ENCODE data around the gene GALNT17. TPM values are rescaled to one million over a fixed set of nuclear protein-coding genes. Genes with fewer than 3 reads are reported as not detected.

The GALNT17 gene
- polyA plus RNA-seq, 1 experiment: not detected

GRCh38 chr7:71563276-71563675 is 431.3 kb downstream of the GALNT17 start:
- ChIA-PET POLR2A (no interaction called here), CTCF (no interaction called here)
- H3K27ac ChIP-seq (ENCODE audit: low read depth, low read length): no peak overlapping the region
- no peak for DNase-seq (ENCODE audit: low read depth, low spot score)
- peaks cover 57% of the 10 kb centered on the region for H3K9me3 ChIP-seq (ENCODE audit: control insufficient read depth, insufficient read depth, low read length)
- no peaks in the 10 kb centered on the region for H3K27me3 ChIP-seq (ENCODE audit: control insufficient read depth, insufficient read depth, low read length)
- TF ChIP-seq CTCF (IDR thresholded peaks at IDR 0.05; ENCODE audit: low read depth, low read length): no peak
- no peak overlapping the region for H3K4me3 ChIP-seq (ENCODE audit: low read depth, low read length)

- DNase-seq (ENCODE audit: low read depth, low spot score): no peak
- Histone ChIP-seq H3K4me3 (ENCODE audit: low read depth, low read length) (no peak overlapping the region), H3K27ac (ENCODE audit: low read depth, low read length) (no peak overlapping the region), H3K27me3 (ENCODE audit: control insufficient read depth, insufficient read depth, low read length) (no peaks in the 10 kb centered on the region), H3K9me3 (ENCODE audit: control insufficient read depth, insufficient read depth, low read length) (peaks cover 59% of the 10 kb centered on the region)
- ChIA-PET POLR2A (no interaction called here), CTCF (no interaction called here)
- TF ChIP-seq CTCF (IDR thresholded peaks at IDR 0.05; ENCODE audit: low read depth, low read length): no peak
Observed at GRCh38 chr7:71566376-71566775, 434.4 kb downstream of the GALNT17 start.

DNA sequence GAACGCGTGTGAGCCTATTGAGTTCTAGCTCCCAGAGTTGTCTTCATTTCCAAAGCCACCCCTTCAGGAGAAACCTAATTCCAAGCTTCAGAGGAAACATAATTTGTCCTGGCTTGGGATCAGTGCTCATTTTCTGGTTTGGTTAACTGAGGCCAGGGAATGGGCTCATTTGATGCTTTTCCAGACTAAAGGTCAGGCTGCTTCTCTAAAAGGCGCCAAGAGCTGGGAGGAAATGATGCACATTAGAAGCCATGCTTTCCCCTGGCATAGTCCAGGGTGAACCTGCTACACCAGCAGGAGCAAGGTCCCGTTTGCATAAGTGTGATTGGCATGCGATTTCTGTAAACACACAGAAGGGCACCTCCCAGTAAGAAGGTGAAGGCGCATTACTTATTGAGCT is 435.0 kb downstream of the GALNT17 start:
- ChIA-PET POLR2A (no interaction called here), CTCF (no interaction called here)
- no peak overlapping the region for H3K4me3 ChIP-seq (ENCODE audit: low read depth, low read length)
- no peak for TF ChIP-seq CTCF (IDR thresholded peaks at IDR 0.05; ENCODE audit: low read depth, low read length)
- no peaks in the 10 kb centered on the region for H3K27me3 ChIP-seq (ENCODE audit: control insufficient read depth, insufficient read depth, low read length)
- H3K9me3 ChIP-seq (ENCODE audit: control insufficient read depth, insufficient read depth, low read length): peaks cover 63% of the 10 kb centered on the region
- no peak overlapping the region for H3K27ac ChIP-seq (ENCODE audit: low read depth, low read length)
- DNase-seq (ENCODE audit: low read depth, low spot score): no peak

DNA sequence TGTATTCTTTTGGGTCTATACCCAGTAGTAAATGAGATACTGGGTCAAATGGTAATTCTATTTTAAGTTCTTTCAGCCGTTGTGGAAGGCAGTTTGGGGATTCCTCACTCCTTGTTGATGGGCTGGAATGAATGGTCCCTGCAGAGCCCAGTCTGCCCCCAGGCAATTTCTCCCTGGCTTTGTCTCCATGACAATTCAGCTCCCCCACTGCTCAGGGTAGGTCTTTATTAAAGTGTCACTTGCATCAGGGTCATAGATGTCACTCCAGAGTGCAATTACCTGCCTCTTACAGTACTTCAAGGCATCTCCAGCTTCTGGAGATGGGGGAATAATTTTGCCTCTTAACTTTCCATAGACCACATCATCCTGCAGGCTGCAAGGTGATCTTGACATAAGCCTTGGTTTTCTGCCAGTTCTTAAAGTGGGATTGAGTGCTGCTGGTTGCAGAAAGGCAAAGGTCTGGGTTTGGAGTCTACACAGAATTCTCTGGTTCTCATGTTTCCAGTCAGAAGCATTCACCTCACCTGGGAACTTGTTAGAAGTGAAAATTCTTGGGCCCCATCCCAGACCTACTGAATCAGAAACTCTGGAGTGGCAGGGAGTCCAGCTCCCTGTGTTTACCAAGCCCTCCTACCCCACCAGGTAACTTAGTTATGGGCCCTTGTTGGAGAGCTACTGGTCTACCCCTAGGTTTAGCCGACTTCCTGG is 442.4 kb downstream of the GALNT17 start:
- Histone ChIP-seq H3K9me3 (ENCODE audit: control insufficient read depth, insufficient read depth, low read length) (peaks cover 51% of the 10 kb centered on the region), H3K27ac (ENCODE audit: low read depth, low read length) (no peak overlapping the region), H3K4me3 (ENCODE audit: low read depth, low read length) (no peak overlapping the region), H3K27me3 (ENCODE audit: control insufficient read depth, insufficient read depth, low read length) (no peaks in the 10 kb centered on the region)
- CTCF ChIA-PET: no interaction called here
- no peak for TF ChIP-seq CTCF (IDR thresholded peaks at IDR 0.05; ENCODE audit: low read depth, low read length)
- DNase-seq (ENCODE audit: low read depth, low spot score): no peak
- POLR2A ChIA-PET: no interaction called here

DNA sequence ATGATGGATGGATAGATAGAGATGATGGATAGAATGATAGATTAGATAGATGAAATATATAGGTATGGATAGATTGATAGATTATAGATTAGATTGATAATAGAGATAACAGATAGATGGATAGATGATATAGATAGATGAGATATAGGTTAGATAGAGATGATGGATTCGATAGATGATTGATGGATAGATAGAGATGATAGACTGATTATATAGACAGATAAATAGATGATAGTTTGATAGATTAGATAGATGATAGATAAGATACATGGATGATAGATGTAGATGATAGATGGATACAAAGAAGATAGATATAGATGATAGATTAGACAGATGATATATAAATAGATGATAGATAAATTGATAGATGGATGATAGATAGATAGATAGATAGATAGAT is 448.1 kb downstream of the GALNT17 start:
- TF ChIP-seq CTCF (IDR thresholded peaks at IDR 0.05; ENCODE audit: low read depth, low read length): no peak
- no peak for DNase-seq (ENCODE audit: low read depth, low spot score)
- H3K4me3 ChIP-seq (ENCODE audit: low read depth, low read length): no peak overlapping the region
- peaks cover 28% of the 10 kb centered on the region for H3K9me3 ChIP-seq (ENCODE audit: control insufficient read depth, insufficient read depth, low read length)
- H3K27me3 ChIP-seq (ENCODE audit: control insufficient read depth, insufficient read depth, low read length): no peaks in the 10 kb centered on the region
- CTCF ChIA-PET: no interaction called here
- H3K27ac ChIP-seq (ENCODE audit: low read depth, low read length): no peak overlapping the region
- POLR2A ChIA-PET: no interaction called here

Measured in AG04450 (cell line).